D721Med (cell line): Measurements from ENCODE around the gene TGIF1.

Experiments used
- DNase-seq: peaks from one replicate; pipeline ENCODE4 v3.0.0; 2011; ENCODE audit warnings: low spot score; ENCODE audit not compliant: insufficient read length
- FAIRE-seq: peaks from 2 replicates; lab custom pipeline; 2011; peaks lifted over from hg19 to GRCh38; lab: Jason Lieb, UNC
- TF ChIP-seq, protein P1 (sequence below): IDR thresholded peaks from 2 replicates; pipeline ENCODE4 v1.5.1; 2012; ENCODE audit warnings: mild to moderate bottlenecking, control low read depth; ENCODE audit not compliant: insufficient read depth; ENCODE audit errors: missing control alignments

Gene TGIF1

DNA sequence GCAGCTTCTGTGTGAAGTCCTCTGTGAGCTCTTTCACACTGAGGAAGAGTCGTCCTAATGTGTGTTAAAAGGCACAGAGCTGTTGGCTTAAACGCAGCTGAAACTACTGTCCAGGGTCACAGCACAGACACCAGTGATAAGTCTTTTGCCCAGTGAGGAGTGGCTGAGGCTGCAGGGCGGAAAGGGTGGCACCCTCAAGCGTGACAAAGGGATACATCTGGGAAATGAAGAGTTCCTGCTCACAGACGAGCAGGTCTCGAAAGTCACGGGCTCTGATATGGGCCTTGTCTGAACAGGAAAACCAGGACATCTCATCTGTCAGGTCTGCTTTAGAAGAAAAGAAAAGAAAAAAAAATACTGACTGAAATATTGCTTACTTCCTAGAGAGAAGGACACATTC lies 36.5 kb downstream of the TGIF1 start:
- DNase-seq, result no peak
- no peak for FAIRE-seq
- TF ChIP-seq, protein P1, sequence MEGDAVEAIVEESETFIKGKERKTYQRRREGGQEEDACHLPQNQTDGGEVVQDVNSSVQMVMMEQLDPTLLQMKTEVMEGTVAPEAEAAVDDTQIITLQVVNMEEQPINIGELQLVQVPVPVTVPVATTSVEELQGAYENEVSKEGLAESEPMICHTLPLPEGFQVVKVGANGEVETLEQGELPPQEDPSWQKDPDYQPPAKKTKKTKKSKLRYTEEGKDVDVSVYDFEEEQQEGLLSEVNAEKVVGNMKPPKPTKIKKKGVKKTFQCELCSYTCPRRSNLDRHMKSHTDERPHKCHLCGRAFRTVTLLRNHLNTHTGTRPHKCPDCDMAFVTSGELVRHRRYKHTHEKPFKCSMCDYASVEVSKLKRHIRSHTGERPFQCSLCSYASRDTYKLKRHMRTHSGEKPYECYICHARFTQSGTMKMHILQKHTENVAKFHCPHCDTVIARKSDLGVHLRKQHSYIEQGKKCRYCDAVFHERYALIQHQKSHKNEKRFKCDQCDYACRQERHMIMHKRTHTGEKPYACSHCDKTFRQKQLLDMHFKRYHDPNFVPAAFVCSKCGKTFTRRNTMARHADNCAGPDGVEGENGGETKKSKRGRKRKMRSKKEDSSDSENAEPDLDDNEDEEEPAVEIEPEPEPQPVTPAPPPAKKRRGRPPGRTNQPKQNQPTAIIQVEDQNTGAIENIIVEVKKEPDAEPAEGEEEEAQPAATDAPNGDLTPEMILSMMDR, result no peak

- TF ChIP-seq, protein P1, result no peak
- DNase-seq (no peak), FAIRE-seq (no peak)
Measured at GRCh38 chr18:3489462-3489861, 39.5 kb downstream of the TGIF1 start.

GRCh38 chr18:3491981-3492555 lies 42.1 kb downstream of the TGIF1 start:
- FAIRE-seq (no peak), DNase-seq (no peak)
- TF ChIP-seq, protein P1, result no peak

DNA sequence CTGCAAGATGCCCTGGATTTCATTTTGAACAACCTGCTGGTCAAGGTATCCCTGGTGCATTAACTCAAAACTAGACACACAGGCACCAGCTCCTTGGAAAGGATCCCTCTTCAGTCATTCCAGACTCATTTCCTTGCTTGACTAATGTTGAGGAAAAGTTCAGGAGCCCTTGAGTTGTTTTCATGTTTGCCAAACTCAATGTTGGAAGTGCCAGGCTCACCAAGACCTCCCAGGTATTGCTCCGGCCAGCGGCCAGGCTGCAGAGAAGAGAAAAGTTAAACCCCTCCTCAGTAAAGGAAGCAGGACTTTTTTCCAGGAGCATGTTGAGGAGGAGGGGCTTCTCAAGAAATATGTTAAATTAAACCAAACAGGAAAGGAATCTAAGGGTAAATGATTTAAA lies 42.7 kb downstream of the TGIF1 start:
- TF ChIP-seq, protein P1, result no peak
- no peak for FAIRE-seq
- DNase-seq, result no peak

- TF ChIP-seq, protein P1, result no peak
- FAIRE-seq (no peak), DNase-seq (no peak)
Measured at GRCh38 chr18:3493501-3494244, 43.7 kb downstream of the TGIF1 start.

DNA sequence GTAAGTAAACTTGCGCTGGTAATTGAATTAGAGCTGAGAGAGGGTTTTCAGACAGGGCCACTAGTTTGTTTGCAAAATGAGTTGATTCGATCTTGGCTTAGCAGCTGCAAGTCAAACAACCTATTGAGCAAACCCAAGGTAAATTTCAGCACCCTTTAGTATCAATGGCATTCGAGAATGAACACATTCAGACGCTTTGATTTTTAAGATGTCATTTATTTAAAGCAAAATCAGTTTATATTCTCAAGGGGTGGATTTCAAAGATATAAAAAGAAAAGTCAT lies 44.2 kb downstream of the TGIF1 start:
- DNase-seq (no peak), FAIRE-seq (no peak)
- TF ChIP-seq, protein P1, result no peak

GRCh38 chr18:3494569-3494968 lies 44.6 kb downstream of the TGIF1 start:
- FAIRE-seq (no peak), DNase-seq (no peak)
- TF ChIP-seq, protein P1, result no peak
